NCI-H128 (cell line): Measurements from ENCODE around the gene LASP1NB.
"Not testable (repeated sequence)": the region's sequence is repeated elsewhere in the genome, so short reads cannot be mapped to it uniquely, and the experiment has no call there.

ENCODE experiments used
- DNase-seq: peaks from one replicate; lab custom pipeline; 2025; ENCODE audit not compliant: unreplicated experiment; lab: John Stamatoyannopoulos, UW

Gene LASP1NB

DNA sequence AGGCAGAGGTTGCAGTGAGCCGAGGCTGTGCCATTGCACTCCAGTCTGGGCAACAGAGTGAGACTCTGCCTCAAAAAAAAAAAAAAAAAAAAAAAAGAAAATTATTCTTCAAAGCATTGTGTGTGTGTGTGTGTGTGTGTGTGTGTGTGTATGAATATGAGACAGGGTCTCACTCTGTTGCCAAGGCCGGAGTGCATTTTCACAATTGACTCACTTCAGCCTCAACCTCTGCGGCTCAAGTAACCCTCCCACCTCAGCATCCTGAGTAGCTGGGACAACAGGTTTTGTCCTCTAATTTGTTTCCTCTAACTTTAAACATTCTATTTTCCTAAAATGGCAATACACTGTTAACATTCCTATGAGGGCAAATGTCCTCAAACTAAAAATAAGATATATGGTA is 34.1 kb downstream of the LASP1NB start:
- DNase-seq, result no peak

DNA sequence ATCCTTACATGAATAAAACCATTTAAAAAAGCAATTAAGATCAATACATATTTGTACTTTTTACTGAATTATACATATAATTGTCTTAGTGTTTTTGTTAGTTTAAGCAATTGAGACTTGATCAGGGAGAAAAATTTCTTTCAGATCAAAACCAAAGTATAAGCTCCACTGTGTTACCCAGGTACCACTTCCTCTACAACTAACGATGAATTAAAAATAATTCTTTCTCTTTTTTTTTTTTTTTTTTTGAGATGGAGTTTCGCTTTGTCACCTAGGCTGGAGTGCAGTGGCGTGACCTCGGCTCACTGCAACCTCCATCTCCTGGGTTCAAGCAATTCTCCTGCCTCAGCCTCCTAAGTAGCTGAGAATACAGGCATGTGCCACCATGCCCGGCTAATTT is 35.0 kb downstream of the LASP1NB start:
- no peak for DNase-seq

GRCh38 chr17:38961413-38961812 is 36.0 kb downstream of the LASP1NB start:
- no peak for DNase-seq

GRCh38 chr17:38967290-38967738 is 41.9 kb downstream of the LASP1NB start, which contains the start of gene FBXO47:
Gene FBXO47, minus strand, starts transcription at chr17:38967403. Its CDS starts 4,378 bp downstream, at chr17:38963025.
- DNase-seq, result no peak

- DNase-seq, result no peak
Observed at GRCh38 chr17:38969281-38969680, 43.9 kb downstream of the LASP1NB start.

DNA sequence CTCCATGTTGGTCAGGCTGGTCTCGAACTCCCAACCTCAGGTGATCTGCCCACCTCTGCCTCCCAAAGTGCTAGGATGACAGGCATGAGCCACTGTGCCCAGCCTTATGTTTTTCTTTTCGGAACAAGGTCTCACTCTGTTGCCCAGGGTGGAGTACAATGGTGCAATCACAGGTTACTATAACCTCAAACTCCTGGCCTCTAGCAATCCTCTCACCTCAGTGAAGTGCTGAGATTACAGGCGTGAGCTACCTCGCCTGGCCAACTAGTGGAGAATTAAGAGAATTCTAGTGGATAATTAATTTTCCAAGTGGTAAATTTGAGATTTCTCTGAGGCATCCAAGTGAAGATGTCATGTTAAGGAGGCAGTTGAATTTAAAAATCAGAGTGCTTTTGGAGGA is 44.7 kb downstream of the LASP1NB start:
- DNase-seq, result no peak

DNA sequence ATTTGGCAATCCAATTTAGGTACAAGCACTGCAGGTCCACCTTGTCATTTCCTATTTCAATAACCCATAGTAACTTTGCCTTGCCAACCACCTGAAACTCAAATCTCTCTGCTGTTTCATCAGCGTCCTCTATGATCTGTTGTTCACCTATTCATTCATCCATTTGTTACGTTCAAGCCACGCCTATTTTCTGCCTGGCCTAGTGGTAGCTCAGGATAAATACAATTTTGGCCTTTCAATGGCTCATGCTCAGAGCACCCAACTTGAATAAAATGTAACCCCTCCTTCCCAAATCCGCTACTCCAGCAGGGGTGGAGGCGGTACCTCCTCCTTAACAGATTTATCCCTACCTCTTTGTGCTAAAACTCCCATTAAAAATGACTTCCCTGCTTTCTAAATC is 45.4 kb downstream of the LASP1NB start:
- DNase-seq, result no peak

DNA sequence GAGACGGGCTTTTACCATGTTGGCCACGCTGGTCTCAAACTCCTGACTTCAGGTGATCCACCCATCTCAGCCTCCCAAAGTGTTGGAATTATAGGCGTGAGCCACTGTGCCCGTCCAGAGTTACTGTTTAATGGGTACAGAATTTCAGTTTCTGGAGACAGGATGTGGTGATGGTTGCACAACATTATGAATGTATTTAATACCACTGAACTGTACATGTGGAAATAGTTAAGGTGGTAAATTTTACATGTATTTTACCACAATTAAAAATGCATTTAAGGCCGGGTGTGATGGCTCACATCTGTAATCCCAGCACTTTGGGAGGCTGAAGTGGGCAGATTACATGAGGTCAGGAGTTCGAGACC is 50.8 kb downstream of the LASP1NB start:
- not testable (repeated sequence) for DNase-seq

- DNase-seq, result no peak
Observed at GRCh38 chr17:38978180-38978579, 52.8 kb downstream of the LASP1NB start.
